Measurements from ENCODE around the gene ANAPC16.
"Not testable (repeated sequence)": the region's sequence is repeated elsewhere in the genome, so short reads cannot be mapped to it uniquely, and the experiment has no call there.

The ANAPC16 gene

DNA sequence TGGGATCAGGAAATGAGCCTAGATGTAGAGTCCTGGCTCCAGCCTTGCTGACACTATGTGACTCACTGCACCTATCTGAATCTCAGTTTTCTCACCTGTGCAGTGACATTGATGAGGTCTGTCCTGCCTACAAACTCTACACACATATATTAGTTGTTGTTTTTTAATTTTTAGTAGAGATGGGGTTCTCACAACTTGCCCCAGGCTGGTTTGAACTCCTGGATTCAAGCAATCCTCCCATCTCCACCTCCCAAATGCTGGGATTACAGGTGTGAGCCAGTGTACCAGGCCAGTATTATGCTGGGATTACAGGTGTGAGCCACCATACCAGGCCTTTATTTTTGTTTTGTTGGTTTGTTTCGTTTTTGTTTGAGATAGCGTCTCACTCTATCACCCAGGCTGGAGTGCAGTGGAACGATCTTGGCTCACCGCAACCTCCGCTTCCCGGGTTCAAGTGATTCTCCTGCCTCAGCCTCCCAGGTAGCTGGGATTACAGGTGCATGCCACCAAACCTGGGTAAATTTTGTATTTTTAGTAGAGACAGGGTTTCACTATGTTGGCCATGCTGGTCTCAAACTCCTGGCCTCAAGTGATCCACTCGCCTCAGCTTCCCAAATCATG is 46.1 kb downstream of the ANAPC16 start:
- no peak for DNase-seq (ENCODE audit: low read depth in 4 of 4, low spot score in 1 of 4)

DNA sequence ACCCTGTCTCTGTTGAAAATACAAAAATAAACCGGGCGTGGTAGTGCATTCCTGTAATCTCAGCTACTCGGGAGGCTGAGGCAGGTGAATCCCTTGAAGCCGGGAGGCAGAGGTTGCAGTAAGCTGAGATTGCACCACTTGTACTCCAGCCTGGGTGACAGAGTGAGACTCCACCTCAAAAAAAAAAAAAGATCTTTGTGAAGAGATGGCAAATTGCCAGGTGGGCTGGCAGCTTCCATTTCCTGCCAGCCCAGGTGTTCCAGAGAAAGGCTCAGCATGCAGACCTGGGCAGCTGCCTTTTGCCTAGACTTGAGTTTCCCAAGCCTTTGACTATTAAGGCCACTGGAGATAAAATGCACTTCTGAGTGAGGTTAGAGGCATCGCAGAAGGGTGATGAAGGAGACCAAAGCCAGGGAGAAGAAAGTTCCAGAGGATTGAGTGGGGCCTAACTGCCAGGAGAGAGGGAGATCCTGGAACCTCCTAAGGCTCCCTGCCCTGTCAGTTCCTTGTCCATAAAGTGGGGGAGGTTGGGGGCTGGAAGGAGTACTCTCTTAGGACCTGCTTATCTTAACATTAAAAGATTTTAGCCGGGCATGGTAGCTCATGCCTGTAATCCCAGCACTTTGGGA is 47.9 kb downstream of the ANAPC16 start:
- no peak for DNase-seq (ENCODE audit: low read depth in 4 of 4, low spot score in 1 of 4)

DNA sequence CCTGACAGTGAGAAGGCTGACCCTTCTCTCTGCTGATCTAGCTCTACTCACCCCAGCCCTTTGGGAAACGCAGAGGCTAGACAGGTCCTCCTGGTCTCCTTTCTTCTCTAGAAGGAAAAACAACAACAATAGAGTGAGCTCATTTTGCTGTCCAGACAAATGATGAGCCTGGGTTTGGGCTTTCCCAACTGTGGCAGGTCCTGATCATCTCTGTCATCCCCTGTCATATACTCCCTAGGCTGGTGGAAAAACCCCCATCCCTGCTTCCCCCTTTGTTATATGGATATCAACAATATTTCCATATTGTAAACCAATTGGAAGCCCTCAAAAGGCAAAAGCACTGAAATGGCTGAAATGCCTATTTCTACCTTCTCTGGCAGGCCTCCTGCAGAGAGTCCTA is 48.7 kb downstream of the ANAPC16 start:
- no peak for DNase-seq (ENCODE audit: low read depth in 4 of 4, low spot score in 1 of 4)

DNA sequence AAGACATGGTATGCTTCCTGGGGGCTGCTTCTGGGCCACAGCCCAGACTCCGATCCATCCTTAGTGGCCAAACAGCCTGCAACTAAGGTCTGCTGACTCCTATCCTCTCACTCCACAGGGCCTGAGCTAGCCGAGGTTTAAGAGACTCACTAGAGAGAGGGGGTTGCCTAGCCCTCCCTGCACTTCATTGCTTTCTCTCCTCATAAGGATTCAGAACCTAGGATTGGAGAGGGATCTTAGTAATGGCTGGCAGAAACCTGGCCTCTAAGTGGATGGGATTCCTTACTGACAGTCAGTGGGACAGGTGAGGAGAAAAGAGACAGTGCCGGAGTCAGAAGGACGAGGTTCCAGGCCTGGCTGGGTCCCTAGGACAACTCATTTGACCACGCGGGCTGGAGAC is 49.7 kb downstream of the ANAPC16 start:
- no peak for DNase-seq (ENCODE audit: low read depth in 4 of 4, low spot score in 1 of 4)

DNA sequence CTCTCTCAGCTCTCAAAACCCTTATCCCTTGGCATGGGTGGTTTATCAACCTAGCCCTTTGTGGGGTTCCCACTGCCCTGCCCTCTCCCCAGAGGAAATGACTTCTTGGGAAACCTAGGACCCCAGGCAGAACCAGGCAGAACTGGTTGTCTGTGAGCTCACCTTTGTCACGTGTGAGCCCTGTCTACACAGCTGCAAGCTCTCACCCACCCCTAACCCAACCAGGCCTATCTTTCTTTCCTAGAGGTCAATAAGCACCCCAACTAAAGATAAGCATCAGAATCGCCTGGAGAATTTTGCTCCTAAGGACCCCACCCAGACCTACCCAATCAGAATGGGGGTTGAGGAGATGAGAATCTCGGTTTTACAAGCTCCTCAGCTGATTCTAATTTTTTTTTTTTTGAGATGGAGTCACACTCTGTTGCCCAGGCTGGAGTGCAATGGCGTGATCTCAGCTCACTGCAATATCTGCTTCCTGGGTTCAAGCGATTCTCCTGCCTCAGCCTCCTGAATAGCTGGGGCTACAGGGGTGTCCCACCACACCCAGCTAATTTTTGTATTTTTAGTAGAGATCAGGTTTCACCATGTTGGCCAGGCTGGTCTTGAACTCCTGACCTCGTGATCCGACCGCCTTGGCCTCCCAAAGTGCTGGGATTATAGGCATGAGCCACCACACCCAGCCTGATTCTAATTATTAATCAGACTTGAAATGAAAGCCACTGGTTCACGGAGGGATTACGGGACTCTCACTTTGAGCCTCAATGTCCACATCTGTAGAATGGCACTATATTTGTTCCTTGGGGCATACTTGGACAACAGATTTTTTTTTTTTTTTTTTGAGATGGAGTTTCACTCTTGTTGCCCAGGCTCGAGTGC is 50.4 kb downstream of the ANAPC16 start:
- DNase-seq (ENCODE audit: low read depth in 4 of 4, low spot score in 1 of 4) = no peak

DNA sequence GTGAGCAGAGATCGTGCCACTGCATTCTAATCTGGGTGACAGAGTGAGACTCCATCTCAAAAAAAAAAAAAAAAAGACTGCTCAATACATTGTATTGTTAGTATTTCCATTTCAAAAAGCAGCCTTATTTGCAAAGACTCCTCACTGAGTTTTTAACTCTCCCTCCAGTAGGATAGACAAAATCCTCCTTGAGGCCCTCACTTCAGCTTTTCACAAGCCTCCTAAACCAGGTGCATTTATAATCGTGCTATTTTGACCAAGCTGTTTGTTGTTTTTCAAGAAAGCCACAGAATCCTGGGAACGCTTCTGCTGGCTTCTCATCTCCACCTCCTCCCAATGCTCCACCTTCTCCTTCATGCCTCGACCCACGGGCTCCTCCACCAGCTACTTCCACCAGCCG is 51.6 kb downstream of the ANAPC16 start:
- no peak for DNase-seq (ENCODE audit: low read depth in 4 of 4, low spot score in 1 of 4)

DNA sequence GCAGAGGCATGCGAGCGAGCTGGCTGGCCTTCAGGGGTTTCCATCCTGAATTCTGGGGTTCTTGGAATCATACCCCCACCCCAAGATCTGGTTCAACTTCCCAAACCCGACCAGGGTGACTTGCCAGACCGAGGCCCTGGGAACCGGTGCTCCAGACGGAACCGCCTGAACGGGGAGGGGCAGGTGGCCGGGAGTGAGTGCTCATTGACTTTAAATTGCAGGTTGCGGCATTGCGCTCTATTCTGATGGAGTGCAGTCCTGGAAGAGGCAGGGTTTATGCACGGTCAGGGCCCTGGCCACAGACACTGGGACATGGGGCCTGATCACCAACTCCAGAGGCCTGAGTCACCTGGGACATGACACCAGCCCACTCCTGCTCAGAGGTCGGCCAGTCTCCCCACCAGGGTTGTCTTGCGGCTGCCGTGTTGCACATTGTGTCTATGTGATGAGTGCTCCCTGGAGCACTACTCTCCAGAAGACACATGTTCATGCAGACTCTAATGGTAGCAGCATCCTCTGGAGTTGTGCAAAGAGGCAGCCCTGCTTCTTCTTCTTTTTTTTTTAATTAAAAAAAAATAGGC is 52.1 kb downstream of the ANAPC16 start:
- DNase-seq (ENCODE audit: low read depth in 4 of 4, low spot score in 1 of 4) = no peak

DNA sequence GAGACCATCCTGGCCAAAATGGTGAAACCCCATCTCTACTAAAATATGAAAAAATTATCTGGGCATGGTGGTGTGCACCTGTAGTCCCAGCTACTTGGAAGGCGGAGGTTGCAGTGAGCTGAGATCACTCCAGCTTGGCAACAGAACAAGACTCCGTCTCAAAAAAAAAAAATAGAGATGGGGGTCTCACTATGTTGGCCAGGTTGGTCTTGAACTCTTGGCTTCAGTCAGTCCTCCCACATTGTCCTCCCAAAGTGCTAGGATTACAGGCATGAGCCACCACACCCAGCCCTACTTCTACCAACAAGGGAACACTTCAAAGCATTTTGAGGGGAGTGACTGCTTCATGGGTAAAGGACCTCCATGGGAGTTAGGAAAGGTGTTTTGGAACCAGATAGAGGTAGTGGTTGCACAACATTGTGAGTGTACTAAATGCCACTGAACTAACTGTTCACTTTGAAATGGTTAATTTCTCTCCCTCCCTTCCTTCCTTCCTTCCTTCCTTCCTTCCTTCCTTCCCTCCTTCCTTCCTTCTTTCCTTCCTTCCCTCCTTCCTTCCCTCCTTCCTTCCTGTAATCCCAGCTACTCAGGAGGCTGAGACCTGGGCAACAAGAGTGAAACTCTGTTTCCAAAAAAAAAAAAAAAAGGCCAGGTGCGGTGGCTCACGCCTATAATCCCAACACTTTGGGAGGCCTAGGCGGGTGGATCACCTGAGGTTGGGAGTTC is 52.8 kb downstream of the ANAPC16 start:
- DNase-seq (ENCODE audit: low read depth in 4 of 4, low spot score in 1 of 4) = not testable (repeated sequence)

DNA sequence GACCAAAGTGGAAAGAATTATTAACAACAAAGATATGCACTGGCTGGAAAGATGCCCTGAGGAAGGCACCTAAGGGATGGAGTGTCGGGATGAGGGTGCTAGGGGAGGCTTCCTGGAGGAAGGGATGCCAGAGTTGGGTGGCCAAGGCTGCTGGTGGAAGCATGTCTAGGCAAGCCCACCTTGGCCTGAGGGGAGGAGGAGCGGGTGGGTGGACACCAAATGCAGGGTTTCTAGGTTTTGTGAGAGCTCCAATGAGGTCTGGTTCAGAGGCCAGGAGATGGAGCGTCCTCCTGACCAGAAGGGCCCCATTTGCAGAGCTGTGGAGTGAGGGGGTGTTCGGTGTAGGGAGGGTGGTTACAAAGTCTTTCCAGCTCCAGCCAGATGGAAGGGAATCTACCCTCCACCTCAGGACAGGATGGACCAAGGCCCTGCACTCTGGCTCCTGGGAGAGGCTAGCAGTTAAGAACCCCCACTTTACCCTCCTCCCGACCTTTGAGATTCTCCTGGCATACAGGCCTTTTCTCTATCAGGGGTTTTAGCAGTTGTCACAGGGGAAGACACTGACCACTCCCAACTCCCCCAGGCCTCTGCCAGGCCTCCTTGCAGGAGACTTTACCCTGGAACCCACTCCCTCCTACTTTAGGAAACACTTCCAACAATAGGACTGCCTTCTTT is 54.9 kb downstream of the ANAPC16 start:
- DNase-seq (ENCODE audit: low read depth in 4 of 4, low spot score in 1 of 4) = no peak

DNA sequence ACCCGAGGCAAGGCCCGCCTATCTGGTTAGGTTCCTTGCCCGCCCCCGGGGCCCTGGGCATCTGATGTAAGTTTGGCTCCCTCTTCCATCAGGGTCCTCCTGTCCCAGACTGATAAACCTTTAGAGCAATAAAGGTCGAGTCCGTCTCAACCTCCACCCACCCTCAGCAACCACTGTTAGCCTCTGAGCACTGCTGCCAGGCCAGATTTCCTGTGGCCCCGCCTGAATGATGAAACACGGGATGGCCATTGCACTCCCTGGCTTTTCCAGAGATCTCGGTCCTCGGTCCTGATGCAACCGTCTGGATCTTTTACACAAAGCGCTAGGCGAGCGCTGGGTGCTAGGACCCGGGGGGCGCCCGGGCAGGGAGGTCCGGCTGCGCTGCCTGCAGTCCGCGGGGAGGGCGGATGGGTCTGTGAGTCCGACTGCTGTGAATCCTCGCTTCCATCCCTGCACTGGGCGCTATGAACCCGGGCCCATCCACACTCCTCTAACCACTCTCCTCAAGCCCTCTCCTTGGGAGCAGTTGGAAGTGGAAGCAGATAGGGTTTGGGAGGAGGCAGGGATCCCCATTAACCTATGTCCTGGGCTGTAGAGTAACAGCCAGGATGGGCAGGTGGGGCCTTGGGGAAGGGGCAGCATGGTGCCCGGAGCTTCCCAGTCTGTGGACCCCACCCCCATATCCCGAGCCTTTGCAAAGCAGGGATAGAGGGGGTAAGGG is 57.0 kb downstream of the ANAPC16 start:
- peak in 1 of 4 experiments; percentile 38 for DNase-seq (ENCODE audit: low read depth in 4 of 4, low spot score in 1 of 4)

DNA sequence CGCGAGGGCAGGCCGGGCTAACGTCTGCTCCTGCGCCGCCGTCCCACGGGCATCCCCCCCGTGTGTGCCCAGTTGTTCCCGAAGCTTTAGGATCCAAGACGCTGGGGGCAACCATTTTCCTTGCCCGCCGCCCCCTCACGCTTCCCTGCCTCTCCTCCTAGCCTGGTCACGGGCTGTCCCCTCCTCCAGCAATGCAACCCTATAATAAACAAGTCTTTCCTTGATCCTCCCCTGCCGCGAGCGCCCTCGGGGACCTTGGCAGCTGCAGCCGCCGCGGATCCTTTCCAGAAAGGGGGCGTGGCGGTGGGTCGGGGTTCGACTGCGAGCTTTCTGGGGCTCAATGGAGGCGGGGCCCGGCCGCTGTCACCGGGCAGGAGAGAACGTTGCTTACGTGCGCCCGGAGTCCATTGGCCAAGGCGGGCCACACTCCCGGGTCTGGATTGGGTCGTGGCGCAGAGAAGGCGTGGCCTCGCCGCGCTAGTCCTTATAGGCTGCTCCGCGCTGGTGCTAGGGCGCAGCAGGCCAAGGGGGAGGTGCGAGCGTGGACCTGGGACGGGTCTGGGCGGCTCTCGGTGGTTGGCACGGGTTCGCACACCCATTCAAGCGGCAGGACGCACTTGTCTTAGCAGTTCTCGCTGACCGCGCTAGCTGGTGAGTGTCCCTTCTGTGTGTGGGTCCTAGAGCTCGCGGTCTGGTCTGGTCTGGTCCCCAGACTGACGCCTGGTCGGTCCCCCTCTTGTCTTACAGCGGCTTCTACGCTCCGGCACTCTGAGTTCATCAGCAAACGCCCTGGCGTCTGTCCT is 57.8 kb downstream of the ANAPC16 start, which contains the start of gene DDIT4:
DDIT4 (plus strand) TSS at position 515 of the 803 bp plus-strand sequence. CDS start 293 bp downstream, outside the sequence.
- DNase-seq (ENCODE audit: low read depth in 4 of 4, low spot score in 1 of 4) = peak; percentile 92 to 99 (median 96)

DNA sequence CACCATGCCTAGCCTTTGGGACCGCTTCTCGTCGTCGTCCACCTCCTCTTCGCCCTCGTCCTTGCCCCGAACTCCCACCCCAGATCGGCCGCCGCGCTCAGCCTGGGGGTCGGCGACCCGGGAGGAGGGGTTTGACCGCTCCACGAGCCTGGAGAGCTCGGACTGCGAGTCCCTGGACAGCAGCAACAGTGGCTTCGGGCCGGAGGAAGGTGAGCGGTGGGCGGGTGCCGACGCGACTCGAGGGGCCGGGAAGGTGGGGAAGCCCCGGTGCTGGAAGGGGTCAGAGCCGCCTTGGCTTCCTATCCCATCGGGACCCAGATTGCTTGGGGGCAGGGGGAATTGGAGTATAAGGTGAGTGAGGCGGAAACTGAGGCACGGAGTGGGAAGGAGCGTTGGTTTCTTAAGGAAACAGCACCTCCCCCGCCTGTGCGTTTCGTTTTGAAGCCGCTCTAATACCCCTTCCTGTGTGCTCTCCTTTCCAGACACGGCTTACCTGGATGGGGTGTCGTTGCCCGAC is 58.5 kb downstream of the ANAPC16 start:
- peak in 1 of 4 experiments; percentile 42 for DNase-seq (ENCODE audit: low read depth in 4 of 4, low spot score in 1 of 4)

DNA sequence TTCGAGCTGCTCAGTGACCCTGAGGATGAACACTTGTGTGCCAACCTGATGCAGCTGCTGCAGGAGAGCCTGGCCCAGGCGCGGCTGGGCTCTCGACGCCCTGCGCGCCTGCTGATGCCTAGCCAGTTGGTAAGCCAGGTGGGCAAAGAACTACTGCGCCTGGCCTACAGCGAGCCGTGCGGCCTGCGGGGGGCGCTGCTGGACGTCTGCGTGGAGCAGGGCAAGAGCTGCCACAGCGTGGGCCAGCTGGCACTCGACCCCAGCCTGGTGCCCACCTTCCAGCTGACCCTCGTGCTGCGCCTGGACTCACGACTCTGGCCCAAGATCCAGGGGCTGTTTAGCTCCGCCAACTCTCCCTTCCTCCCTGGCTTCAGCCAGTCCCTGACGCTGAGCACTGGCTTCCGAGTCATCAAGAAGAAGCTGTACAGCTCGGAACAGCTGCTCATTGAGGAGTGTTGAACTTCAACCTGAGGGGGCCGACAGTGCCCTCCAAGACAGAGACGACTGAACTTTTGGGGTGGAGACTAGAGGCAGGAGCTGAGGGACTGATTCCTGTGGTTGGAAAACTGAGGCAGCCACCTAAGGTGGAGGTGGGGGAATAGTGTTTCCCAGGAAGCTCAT is 59.0 kb downstream of the ANAPC16 start:
- DNase-seq (ENCODE audit: low read depth in 4 of 4, low spot score in 1 of 4) = peak in 2 of 4 experiments; percentile 60 to 61

DNA sequence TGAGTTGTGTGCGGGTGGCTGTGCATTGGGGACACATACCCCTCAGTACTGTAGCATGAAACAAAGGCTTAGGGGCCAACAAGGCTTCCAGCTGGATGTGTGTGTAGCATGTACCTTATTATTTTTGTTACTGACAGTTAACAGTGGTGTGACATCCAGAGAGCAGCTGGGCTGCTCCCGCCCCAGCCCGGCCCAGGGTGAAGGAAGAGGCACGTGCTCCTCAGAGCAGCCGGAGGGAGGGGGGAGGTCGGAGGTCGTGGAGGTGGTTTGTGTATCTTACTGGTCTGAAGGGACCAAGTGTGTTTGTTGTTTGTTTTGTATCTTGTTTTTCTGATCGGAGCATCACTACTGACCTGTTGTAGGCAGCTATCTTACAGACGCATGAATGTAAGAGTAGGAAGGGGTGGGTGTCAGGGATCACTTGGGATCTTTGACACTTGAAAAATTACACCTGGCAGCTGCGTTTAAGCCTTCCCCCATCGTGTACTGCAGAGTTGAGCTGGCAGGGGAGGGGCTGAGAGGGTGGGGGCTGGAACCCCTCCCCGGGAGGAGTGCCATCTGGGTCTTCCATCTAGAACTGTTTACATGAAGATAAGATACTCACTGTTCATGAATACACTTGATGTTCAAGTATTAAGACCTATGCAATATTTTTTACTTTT is 59.7 kb downstream of the ANAPC16 start:
- peak in 1 of 4 experiments; percentile 46 for DNase-seq (ENCODE audit: low read depth in 4 of 4, low spot score in 1 of 4)

DNA sequence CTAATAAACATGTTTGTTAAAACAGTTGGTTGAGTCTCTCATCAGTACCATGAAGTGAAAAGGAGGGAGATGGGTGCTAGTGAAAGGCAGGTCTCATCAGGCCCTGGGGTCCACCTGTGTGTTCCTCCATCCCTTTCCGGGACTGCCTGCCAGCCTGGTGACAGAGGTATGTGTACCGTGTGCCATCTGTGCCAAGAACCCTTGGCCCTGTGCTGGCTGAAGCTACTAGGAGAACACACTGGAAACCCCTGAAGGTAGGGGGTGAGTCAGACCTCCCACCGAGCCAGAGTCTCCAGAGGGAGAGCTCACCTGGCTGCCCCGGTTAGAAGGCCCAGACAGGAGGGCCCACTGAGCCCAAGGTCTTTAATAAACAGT is 60.2 kb downstream of the ANAPC16 start:
- DNase-seq (ENCODE audit: low read depth in 4 of 4, low spot score in 1 of 4) = peak in 1 of 4 experiments; percentile 57

DNA sequence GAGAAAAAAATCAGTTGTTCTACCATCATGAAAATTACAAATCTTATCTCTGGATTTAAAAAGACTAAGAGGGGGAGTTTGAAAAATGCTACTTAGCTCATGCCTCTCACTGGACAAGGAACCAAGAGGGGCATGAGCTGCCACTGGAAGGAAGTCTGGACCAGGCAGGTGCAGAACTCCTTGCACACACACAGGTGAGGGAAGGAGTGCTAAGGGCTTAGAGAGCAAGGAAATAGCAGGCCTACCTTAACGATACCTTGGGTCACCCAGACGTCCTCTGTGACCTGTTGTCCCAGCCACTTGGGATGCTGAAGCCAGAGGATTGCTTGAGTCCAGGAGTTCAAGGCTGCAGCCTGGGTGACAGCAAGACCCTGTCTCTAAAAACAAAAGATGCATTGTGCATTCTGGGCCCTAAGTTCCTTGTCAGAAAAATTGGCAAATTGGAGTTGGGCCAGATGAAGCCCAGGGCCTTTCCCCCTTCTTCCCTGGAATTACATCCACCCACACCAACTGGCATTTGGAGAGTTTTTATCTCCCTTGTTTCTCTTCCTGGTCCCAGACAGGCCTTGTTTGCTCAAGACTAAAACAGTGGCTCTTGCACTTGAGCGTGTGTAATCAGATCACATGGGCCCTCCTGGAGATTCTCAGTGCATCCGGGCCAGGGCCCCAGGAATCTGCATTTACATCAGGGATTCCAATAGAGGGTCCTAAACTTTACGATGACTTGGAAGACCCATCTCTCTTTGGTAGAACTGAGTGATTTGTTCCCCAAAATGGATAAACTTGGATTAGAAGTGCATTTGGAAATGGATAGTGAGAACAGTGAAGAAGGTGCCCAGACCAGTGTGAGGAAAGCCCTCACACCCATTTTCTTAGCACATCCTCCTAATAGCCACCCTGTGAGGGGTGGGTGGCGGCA is 60.9 kb downstream of the ANAPC16 start:
- peak in 1 of 4 experiments; percentile 42 for DNase-seq (ENCODE audit: low read depth in 4 of 4, low spot score in 1 of 4)
